Measurements from ENCODE around the gene TMEM61. TPM values are rescaled to one million over a fixed set of nuclear protein-coding genes. Genes with fewer than 3 reads are reported as not detected.

The TMEM61 gene
- polyA plus RNA-seq, 1 of the 3 experiments (the other 2 are of a cell fraction), result not detected

DNA sequence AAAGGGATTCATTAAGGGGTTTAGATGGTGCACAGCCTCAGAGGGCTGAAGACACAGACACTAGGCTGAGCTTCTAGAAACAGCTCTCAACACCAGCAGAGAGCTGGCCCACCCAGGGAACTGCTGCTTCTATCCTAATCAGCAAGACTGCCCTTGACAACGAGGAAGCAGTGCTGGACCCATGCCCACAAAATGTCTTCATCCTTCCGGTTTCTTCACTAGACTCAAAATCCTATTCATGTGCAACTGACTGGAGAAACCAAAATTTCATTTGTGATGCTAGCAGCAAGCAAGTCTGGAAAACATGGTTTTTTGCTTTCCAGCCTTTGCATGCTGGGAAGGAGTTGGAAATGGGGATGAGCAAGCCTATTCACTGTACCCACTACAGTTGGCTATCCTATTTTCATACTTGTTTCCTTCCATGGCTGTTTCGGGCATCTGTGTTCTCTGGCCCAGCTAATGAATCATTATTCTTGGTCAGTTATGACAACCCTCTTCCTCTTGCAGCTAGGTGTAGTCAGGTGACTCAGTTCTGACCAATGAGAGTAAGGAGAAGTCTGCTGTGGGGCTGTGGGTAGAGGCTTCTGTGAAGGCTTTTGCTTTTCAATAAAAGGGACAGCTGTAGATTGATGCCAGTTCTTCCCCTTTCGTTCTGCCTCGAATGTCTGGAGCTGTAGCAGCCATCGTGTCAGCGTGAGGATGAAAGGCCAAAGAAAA lies 14.6 kb upstream of the TMEM61 start (continued):
- TF ChIP-seq, protein P1, sequence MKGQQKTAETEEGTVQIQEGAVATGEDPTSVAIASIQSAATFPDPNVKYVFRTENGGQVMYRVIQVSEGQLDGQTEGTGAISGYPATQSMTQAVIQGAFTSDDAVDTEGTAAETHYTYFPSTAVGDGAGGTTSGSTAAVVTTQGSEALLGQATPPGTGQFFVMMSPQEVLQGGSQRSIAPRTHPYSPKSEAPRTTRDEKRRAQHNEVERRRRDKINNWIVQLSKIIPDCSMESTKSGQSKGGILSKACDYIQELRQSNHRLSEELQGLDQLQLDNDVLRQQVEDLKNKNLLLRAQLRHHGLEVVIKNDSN (IDR thresholded peaks at IDR 0.05; ENCODE audit: borderline replicate concordance, low read depth), result peak; percentile 80
- TF ChIP-seq MEF2A (IDR thresholded peaks at IDR 0.05; ENCODE audit: borderline replicate concordance, low read depth), result no peak

DNA sequence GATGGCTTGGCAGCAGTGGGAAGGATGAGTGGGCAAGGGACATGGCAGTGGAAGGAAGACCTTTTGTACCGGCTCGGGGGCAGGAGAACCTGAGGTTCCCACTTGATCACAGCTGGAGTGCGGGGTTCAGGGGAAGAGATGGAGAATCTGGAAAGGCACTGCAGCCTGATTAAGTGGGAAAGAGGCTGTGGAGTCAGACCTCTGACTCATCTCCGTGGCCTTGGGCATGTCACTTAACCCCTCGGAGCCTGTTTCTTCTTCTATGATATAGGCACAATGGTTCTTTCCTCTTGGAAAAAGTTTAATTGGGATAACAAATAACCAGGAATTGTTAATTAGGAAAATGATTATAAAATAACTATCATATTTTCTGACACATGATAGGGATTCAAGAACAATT lies 13.1 kb upstream of the TMEM61 start:
- 65% methylated on average over 5 of the region's 5 CpGs for WGBS (ENCODE audit: low lambda C conversion rate)
- Histone ChIP-seq H3K9me2 (no peaks in the 10 kb centered on the region), H2AFZ (ENCODE audit: low read depth) (no peak overlapping the region), H3K9me3 (no peaks in the 10 kb centered on the region), H3K4me1 (ENCODE audit: control insufficient read depth in 1 of 2, insufficient read depth in 2 of 2, low read depth in 1 of 2, low read length in 1 of 2) (peaks cover 0 to 14% of the 10 kb centered on the region in 2 experiments; a peak in 1 of 4 replicates), H3F3A (replicated peaks; ENCODE audit: insufficient read depth) (no peaks in the 10 kb centered on the region), H4K20me1 (ENCODE audit: insufficient read depth) (no peaks in the 10 kb centered on the region), H3K27ac (ENCODE audit: low read depth in 2 of 2, low read length in 1 of 2) (no peak overlapping the region), H3K9ac (no peak overlapping the region), H3K4me2 (no peak overlapping the region), H3K79me2 (ENCODE audit: insufficient read depth) (no peaks in the 10 kb centered on the region), H3K4me3 (ENCODE audit: low read depth in 2 of 2, low read length in 1 of 2) (no peak overlapping the region), H3K36me3 (replicated peaks in 1 of 2; ENCODE audit: control insufficient read depth in 1 of 2, insufficient read depth in 2 of 2, low read length in 1 of 2) (no peaks in the 10 kb centered on the region), H3K27me3 (ENCODE audit: insufficient read depth) (no peaks in the 10 kb centered on the region)
- no peak for TF ChIP-seq SIN3A (IDR thresholded peaks at IDR 0.05; ENCODE audit: borderline replicate concordance, low read depth, low read length)
- TF ChIP-seq FOSL2 (IDR thresholded peaks at IDR 0.05; ENCODE audit: borderline replicate concordance, low read depth), result peak; percentile 60; the same call in 1 of the 2 replicates
- POLR2A ChIA-PET, result no interaction called here
- CTCF ChIA-PET, result interaction anchor here (0.6 kb wide), 1 partner anchor 1941 kb away, joined by 3 read pairs; no protein-coding TSS in a partner anchor
- no peak for DNase-seq

DNA sequence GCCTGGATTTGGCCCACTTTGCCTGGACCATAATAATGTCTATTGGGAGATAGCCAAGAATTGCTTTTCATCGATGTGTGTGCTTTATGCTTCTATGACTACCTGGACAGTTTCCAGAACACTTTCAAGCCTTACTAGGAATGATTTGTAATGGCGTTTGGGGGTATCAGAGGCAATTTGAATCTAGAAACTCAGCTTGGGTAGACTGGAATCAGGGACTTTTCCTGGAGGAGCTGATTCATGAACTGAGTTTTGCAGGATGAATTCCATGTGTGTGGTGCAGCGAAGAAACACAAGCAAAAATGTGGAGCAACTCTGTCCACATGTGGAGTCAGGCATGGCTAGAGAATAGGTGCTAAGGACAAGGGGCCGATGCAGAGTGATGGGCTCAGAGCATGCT lies 11.9 kb upstream of the TMEM61 start:
- ChIA-PET POLR2A (no interaction called here), CTCF (interaction anchor here (1.5 to 2.2 kb wide), 2 partner anchors 18 to 28 kb away, joined by 5 to 14 read pairs; no protein-coding TSS in a partner anchor)
- Histone ChIP-seq H3F3A (replicated peaks; ENCODE audit: insufficient read depth) (peaks cover 3% of the 10 kb centered on the region), H3K4me2 (no peak overlapping the region), H3K4me1 (ENCODE audit: control insufficient read depth in 1 of 2, insufficient read depth in 2 of 2, low read depth in 1 of 2, low read length in 1 of 2) (peaks cover 0 to 14% of the 10 kb centered on the region in 2 experiments; a peak in 2 of 4 replicates), H3K27ac (ENCODE audit: low read depth in 2 of 2, low read length in 1 of 2) (no peak overlapping the region), H3K4me3 (ENCODE audit: low read depth in 2 of 2, low read length in 1 of 2) (no peak overlapping the region), H3K9me3 (no peaks in the 10 kb centered on the region), H3K9me2 (no peaks in the 10 kb centered on the region), H3K36me3 (replicated peaks in 1 of 2; ENCODE audit: control insufficient read depth in 1 of 2, insufficient read depth in 2 of 2, low read length in 1 of 2) (no peaks in the 10 kb centered on the region), H4K20me1 (ENCODE audit: insufficient read depth) (no peaks in the 10 kb centered on the region), H3K9ac (no peak overlapping the region), H2AFZ (ENCODE audit: low read depth) (no peak overlapping the region), H3K27me3 (ENCODE audit: insufficient read depth) (no peaks in the 10 kb centered on the region), H3K79me2 (ENCODE audit: insufficient read depth) (no peaks in the 10 kb centered on the region)
- WGBS (ENCODE audit: low lambda C conversion rate), result 89% methylated on average over 4 of the region's 4 CpGs
- TF ChIP-seq EZH2phosphoT487 (IDR thresholded peaks at IDR 0.05; ENCODE audit: borderline replicate concordance, low read depth), result no peak
- no peak for TF ChIP-seq SIN3A (IDR thresholded peaks at IDR 0.05; ENCODE audit: borderline replicate concordance, low read depth, low read length)
- no peak for TF ChIP-seq NFIC (IDR thresholded peaks at IDR 0.05; ENCODE audit: borderline replicate concordance)
- TF ChIP-seq EP300 (IDR thresholded peaks at IDR 0.05; ENCODE audit: borderline replicate concordance in 1 of 2, low read depth in 1 of 2, low read length in 1 of 2), result no peak
- TF ChIP-seq, protein P1 (IDR thresholded peaks at IDR 0.05; ENCODE audit: borderline replicate concordance, low read depth), result no peak
- no peak for TF ChIP-seq YY1 (IDR thresholded peaks at IDR 0.05; ENCODE audit: low read depth)
- TF ChIP-seq TCF12 (IDR thresholded peaks at IDR 0.05), result no peak
- TF ChIP-seq GABPA (IDR thresholded peaks at IDR 0.05; ENCODE audit: low read depth), result no peak
- TF ChIP-seq TEAD4 (IDR thresholded peaks at IDR 0.05; ENCODE audit: borderline replicate concordance, insufficient read depth), result no peak
- TF ChIP-seq NRF1 (IDR thresholded peaks at IDR 0.05; ENCODE audit: low read depth, low read length), result no peak
- no peak for TF ChIP-seq FOXM1 (IDR thresholded peaks at IDR 0.05; ENCODE audit: low read depth)
- TF ChIP-seq SMC3 (IDR thresholded peaks at IDR 0.05; ENCODE audit: low read depth, low read length), result no peak
- TF ChIP-seq TAF1 (IDR thresholded peaks at IDR 0.05; ENCODE audit: borderline replicate concordance, low read depth, low read length), result no peak
- TF ChIP-seq, protein P2, sequence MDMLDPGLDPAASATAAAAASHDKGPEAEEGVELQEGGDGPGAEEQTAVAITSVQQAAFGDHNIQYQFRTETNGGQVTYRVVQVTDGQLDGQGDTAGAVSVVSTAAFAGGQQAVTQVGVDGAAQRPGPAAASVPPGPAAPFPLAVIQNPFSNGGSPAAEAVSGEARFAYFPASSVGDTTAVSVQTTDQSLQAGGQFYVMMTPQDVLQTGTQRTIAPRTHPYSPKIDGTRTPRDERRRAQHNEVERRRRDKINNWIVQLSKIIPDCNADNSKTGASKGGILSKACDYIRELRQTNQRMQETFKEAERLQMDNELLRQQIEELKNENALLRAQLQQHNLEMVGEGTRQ (IDR thresholded peaks at IDR 0.05; ENCODE audit: borderline replicate concordance, low read depth, low read length), result no peak
- no peak for TF ChIP-seq RCOR1 (IDR thresholded peaks at IDR 0.05; ENCODE audit: low read length)
- TF ChIP-seq MEF2A (IDR thresholded peaks at IDR 0.05; ENCODE audit: borderline replicate concordance, low read depth), result no peak
- no peak for TF ChIP-seq RXRA (IDR thresholded peaks at IDR 0.05; ENCODE audit: borderline replicate concordance, low read depth)
- TF ChIP-seq, protein P3, sequence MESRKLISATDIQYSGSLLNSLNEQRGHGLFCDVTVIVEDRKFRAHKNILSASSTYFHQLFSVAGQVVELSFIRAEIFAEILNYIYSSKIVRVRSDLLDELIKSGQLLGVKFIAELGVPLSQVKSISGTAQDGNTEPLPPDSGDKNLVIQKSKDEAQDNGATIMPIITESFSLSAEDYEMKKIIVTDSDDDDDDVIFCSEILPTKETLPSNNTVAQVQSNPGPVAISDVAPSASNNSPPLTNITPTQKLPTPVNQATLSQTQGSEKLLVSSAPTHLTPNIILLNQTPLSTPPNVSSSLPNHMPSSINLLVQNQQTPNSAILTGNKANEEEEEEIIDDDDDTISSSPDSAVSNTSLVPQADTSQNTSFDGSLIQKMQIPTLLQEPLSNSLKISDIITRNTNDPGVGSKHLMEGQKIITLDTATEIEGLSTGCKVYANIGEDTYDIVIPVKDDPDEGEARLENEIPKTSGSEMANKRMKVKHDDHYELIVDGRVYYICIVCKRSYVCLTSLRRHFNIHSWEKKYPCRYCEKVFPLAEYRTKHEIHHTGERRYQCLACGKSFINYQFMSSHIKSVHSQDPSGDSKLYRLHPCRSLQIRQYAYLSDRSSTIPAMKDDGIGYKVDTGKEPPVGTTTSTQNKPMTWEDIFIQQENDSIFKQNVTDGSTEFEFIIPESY (IDR thresholded peaks at IDR 0.05; ENCODE audit: borderline replicate concordance, low read depth), result no peak
- DNase-seq, result no peak

All from SK-N-SH (cell line).